Left ventricle myocardium inferior (tissue), 1 donor: Measurements from ENCODE around the gene KRTAP5-7. TPM values are rescaled to one million over a fixed set of nuclear protein-coding genes. Genes with fewer than 3 reads are reported as not detected.

Experiments
- DNase-seq: peaks from one replicate; pipeline ENCODE4 v3.0.0-alpha.2; 2020
- H3K27ac ChIP-seq: fragments of 200-600 bp; replicated peaks from 2 replicates; pipeline ENCODE4 v1.8.0; 2021
- H3K27me3 ChIP-seq: fragments of 200-600 bp; 2 replicates; pipeline ENCODE4 v1.8.0; 2021; ENCODE audit warnings: low read depth
- H3K36me3 ChIP-seq: fragments of 200-600 bp; 2 replicates; pipeline ENCODE4 v1.8.0; 2021
- H3K4me1 ChIP-seq: fragments of 200-600 bp; 2 replicates; pipeline ENCODE4 v1.8.0; 2021
- H3K4me3 ChIP-seq: fragments of 200-600 bp; 2 replicates; pipeline ENCODE4 v1.8.0; 2021; ENCODE audit warnings: mild to moderate bottlenecking, moderate library complexity
- H3K9me3 ChIP-seq: fragments of 200-600 bp; replicated peaks from 2 replicates; pipeline ENCODE4 v1.8.0; 2021
- intact Hi-C: fragments of 100-400 bp; cut with micrococcal nuclease; formaldehyde crosslinking; loops from one replicate; pipeline ENCODE4 v1.11.0; 2022
- total RNA-seq: library from RNA; stranded (reverse); fragmentation: NEBNext Ultra II Directional; extraction: Animal tissue kit (Norgen Biotek cat#: 25700); gene quantifications from one replicate; pipeline ENCODE4 v1.2.1, GENCODE V29; 2021
- TF ChIP-seq, protein P1 (sequence below): fragments of 200-600 bp; IDR thresholded peaks from 2 replicates; pipeline ENCODE4 v1.8.0; 2021; ENCODE audit warnings: antibody characterized with exemption, mild to moderate bottlenecking, borderline replicate concordance
- donor health status: DM: no; HTN: yes; CAD: no; lungs with severe emphysema.

Gene KRTAP5-7
- total RNA-seq, 1 donor from 2014 or later: not detected

DNA sequence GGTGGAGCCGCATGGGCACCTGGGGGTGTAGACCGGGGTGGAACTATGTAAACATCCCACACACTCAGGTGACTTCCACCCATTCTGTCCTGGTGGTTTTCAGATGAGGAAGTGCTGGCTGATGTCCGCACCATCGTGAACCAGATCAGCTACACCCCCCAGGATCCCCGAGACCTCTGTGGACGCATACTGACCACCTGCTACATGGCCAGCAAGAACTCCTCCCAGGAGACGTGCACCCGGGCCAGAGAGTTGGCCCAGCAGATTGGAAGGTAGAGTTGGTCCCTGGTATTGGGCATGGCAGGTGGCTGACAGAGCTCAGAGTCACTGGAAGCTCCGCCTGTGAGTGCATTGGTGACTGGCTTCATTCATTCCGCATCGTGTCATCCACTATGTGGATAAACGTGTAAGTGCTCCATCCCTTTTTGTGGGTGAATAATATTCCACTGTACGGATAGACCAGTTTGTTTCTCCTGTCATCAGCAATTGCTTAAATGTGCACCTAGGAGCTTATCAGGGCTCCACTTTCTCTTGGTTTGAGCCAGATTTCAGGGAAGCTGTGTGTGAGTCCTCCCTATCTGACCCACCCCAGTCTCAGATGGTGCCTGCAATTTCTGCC lies 44.2 kb upstream of the KRTAP5-7 start:
- peaks cover 2% of the 10 kb centered on the region for H3K4me1 ChIP-seq
- H3K4me3 ChIP-seq: no peak overlapping the region
- H3K27me3 ChIP-seq: no peaks in the 10 kb centered on the region
- peaks cover 86% of the 10 kb centered on the region for H3K36me3 ChIP-seq
- no peak for DNase-seq
- no peak overlapping the region for H3K27ac ChIP-seq
- TF ChIP-seq, protein P1, sequence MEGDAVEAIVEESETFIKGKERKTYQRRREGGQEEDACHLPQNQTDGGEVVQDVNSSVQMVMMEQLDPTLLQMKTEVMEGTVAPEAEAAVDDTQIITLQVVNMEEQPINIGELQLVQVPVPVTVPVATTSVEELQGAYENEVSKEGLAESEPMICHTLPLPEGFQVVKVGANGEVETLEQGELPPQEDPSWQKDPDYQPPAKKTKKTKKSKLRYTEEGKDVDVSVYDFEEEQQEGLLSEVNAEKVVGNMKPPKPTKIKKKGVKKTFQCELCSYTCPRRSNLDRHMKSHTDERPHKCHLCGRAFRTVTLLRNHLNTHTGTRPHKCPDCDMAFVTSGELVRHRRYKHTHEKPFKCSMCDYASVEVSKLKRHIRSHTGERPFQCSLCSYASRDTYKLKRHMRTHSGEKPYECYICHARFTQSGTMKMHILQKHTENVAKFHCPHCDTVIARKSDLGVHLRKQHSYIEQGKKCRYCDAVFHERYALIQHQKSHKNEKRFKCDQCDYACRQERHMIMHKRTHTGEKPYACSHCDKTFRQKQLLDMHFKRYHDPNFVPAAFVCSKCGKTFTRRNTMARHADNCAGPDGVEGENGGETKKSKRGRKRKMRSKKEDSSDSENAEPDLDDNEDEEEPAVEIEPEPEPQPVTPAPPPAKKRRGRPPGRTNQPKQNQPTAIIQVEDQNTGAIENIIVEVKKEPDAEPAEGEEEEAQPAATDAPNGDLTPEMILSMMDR: no peak
- intact Hi-C loops: no loop called here
- no peaks in the 10 kb centered on the region for H3K9me3 ChIP-seq

DNA sequence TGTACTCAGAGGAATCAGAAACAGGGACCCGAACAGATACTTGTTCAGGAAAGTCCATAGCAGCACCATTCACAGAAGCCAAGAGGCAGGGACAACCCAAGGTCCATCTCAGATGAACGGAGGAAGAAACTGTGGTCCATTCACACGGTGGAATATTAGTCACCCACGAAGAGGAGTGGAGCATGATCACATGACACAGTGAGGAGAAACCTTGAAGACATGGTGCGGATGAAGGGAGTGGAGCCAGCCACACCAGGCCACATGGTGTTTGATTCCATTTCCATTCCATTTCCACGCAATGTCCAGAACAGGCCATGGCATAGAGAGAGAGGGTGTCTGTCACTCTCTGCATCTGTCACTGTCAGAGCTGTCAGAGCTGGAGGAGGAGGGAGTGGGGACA lies 43.4 kb upstream of the KRTAP5-7 start:
- no peaks in the 10 kb centered on the region for H3K9me3 ChIP-seq
- no peaks in the 10 kb centered on the region for H3K27me3 ChIP-seq
- peaks cover 81% of the 10 kb centered on the region for H3K36me3 ChIP-seq
- no peak overlapping the region for H3K4me3 ChIP-seq
- DNase-seq: no peak
- TF ChIP-seq, protein P1: no peak
- no peak overlapping the region for H3K27ac ChIP-seq
- intact Hi-C loops: no loop called here
- H3K4me1 ChIP-seq: peaks cover 9% of the 10 kb centered on the region

DNA sequence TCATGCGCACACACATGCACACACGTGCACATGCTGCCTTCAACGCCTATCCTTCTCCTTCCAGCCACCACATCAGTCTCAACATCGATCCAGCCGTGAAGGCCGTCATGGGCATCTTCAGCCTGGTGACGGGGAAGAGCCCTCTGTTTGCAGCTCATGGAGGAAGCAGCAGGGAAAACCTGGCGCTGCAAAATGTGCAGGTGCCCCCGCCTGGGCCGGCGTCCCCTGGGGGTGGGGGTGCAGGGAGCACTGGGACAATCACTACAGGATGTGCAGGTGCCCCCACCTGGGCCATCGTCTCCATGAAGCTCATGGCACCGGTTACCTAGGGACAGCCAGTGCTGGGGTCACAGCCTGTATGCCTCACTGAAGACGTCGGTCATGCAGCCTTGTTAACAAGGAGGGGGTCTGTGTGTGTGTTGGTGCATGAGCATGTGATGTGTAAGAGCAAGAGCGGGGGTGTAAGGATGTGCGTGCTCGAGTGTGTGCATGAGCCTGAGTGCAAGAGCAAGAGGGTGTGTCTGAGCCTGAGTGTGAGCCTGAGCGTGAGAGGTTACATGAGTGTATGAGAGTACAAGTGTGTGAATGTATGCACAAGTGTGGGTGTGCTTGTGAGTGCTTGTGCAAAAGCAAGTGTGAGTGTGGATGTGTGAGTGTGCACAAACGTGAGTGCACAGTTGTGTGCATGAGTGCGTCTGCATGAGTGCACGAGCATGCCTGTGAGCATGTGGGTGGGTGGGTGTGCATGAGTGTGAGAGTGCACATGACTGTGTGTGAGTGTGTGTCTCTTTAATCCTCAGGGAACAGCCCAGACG lies 42.6 kb upstream of the KRTAP5-7 start:
- no peak for DNase-seq
- Histone ChIP-seq H3K36me3 (peaks cover 74% of the 10 kb centered on the region), H3K27me3 (no peaks in the 10 kb centered on the region), H3K4me3 (no peak overlapping the region), H3K27ac (no peak overlapping the region), H3K9me3 (no peaks in the 10 kb centered on the region), H3K4me1 (peaks cover 9% of the 10 kb centered on the region)
- TF ChIP-seq, protein P1: no peak
- intact Hi-C loops: no loop called here

DNA sequence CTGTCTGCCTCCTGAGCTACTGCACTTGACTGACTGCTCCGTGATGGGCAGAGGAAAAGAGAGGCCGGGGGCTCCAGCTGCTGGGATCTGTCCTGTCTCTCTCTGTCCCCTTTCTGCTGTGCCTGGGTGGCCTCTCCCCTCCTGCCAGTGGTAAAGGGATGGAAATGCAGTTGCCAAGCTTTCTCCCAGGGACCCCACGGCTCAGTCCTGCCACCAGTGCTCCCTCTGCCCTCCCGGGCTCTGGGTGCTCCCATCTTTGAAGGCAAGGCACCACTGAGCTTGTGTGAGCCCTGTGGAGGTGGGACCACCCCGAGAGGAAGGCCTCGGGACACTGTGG lies 42.0 kb upstream of the KRTAP5-7 start:
- TF ChIP-seq, protein P1: no peak

DNA sequence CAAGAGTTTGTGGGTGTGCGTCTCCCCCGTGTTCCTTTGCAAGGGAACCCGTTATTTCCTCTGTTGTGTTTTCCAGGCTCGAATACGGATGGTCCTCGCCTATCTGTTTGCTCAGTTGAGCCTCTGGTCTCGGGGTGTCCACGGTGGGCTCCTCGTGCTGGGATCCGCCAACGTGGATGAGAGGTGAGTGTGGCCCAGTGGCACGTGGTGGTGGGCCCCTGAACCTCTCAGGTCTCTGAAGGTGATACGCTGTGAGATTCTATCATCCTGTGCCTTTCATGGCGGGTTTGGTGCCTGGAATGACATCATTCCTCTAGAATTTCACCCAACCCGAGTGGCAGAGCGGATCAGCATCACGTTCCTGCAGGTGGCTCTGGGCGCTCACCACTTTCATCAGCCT lies 41.6 kb upstream of the KRTAP5-7 start:
- Histone ChIP-seq H3K4me1 (peaks cover 9% of the 10 kb centered on the region), H3K27ac (no peak overlapping the region), H3K36me3 (peaks cover 66% of the 10 kb centered on the region), H3K9me3 (no peaks in the 10 kb centered on the region), H3K4me3 (no peak overlapping the region), H3K27me3 (no peaks in the 10 kb centered on the region)
- DNase-seq: no peak
- intact Hi-C loops: no loop called here
- TF ChIP-seq, protein P1: no peak

More for the DNA sequence above, 42.0 kb upstream of the KRTAP5-7 start:
- Histone ChIP-seq H3K27ac (no peak overlapping the region), H3K4me3 (no peak overlapping the region), H3K27me3 (no peaks in the 10 kb centered on the region), H3K9me3 (no peaks in the 10 kb centered on the region), H3K4me1 (peaks cover 9% of the 10 kb centered on the region), H3K36me3 (peaks cover 68% of the 10 kb centered on the region)
- no peak for DNase-seq
- intact Hi-C loops: no loop called here
